NCI-H748 treated with DMSO at 0.1 percent for 48 hours (cell line): Measurements from ENCODE around the gene ADAD2.

ENCODE experiments used
- DNase-seq: peaks from one replicate; lab custom pipeline; 2025; lab: John Stamatoyannopoulos, UW

Gene ADAD2

GRCh38 chr16:84190731-84191388 lies at the start of gene ADAD2:
TSS of gene ADAD2 (plus strand) at chr16:84191157. CDS start at chr16:84191231, 74 bp downstream.
- no peak for DNase-seq

GRCh38 chr16:84143081-84143480 lies 47.9 kb upstream of the ADAD2 start:
- no peak for DNase-seq

GRCh38 chr16:84143784-84144199 lies 47.2 kb upstream of the ADAD2 start:
- no peak for DNase-seq

GRCh38 chr16:84144209-84144858 lies 46.6 kb upstream of the ADAD2 start:
- no peak for DNase-seq

- DNase-seq = peak; percentile 44
Observed at GRCh38 chr16:84144859-84145639, 45.9 kb upstream of the ADAD2 start, which contains the start of the genes DNAAF1 and HSDL1. TSS of gene DNAAF1 (plus strand) at chr16:84145308. CDS start at chr16:84145441, 133 bp downstream. TSS of gene HSDL1 (minus strand) at chr16:84145177. CDS start at chr16:84131321, 13,856 bp downstream.

GRCh38 chr16:84150926-84151325 lies 40.0 kb upstream of the ADAD2 start:
- no peak for DNase-seq

- DNase-seq = no peak
Observed at GRCh38 chr16:84153660-84154214, 37.2 kb upstream of the ADAD2 start.

GRCh38 chr16:84155226-84155625 lies 35.7 kb upstream of the ADAD2 start:
- no peak for DNase-seq

GRCh38 chr16:84155771-84156170 lies 35.2 kb upstream of the ADAD2 start:
- DNase-seq = no peak

GRCh38 chr16:84156342-84156784 lies 34.6 kb upstream of the ADAD2 start:
- no peak for DNase-seq

- DNase-seq = no peak
Observed at GRCh38 chr16:84159007-84159406, 31.9 kb upstream of the ADAD2 start.

GRCh38 chr16:84159800-84160199 lies 31.2 kb upstream of the ADAD2 start:
- DNase-seq = no peak

- DNase-seq = no peak
Observed at GRCh38 chr16:84161037-84161436, 29.9 kb upstream of the ADAD2 start.

GRCh38 chr16:84161801-84162200 lies 29.2 kb upstream of the ADAD2 start:
- no peak for DNase-seq

- no peak for DNase-seq
Observed at GRCh38 chr16:84165746-84166145, 25.2 kb upstream of the ADAD2 start.

- no peak for DNase-seq
Observed at GRCh38 chr16:84166796-84167695, 23.9 kb upstream of the ADAD2 start.

GRCh38 chr16:84169765-84170310 lies 21.1 kb upstream of the ADAD2 start:
- no peak for DNase-seq

- no peak for DNase-seq
Observed at GRCh38 chr16:84174396-84174795, 16.6 kb upstream of the ADAD2 start.

- peak; percentile 34 for DNase-seq
Observed at GRCh38 chr16:84175350-84176081, 15.4 kb upstream of the ADAD2 start.
